HL-60 (cell line): ENCODE data around the gene STXBP1.

Experiments used
- DNase-seq, 2 experiments: peaks; one replicate each; pipeline ENCODE4 v3.0.0-alpha.2; 2010 to 2020; ENCODE audit warnings: low read depth in 1 of 2, low spot score in 1 of 2
- H3K27ac ChIP-seq: fragments of 250-450 bp; sonication (Bioruptor Pico); replicated peaks from 2 replicates; pipeline ENCODE4 v1.5.1; 2020; ENCODE audit warnings: mild to moderate bottlenecking, moderate library complexity
- H3K27me3 ChIP-seq: fragments of 250-450 bp; sonication (Bioruptor Pico); 2 replicates; pipeline ENCODE4 v1.5.1; 2021; ENCODE audit warnings: mild to moderate bottlenecking, moderate library complexity; ENCODE audit not compliant: insufficient read depth, poor library complexity, severe bottlenecking
- H3K4me3 ChIP-seq: replicated peaks from 2 replicates; pipeline ENCODE4 v1.5.1; 2011; ENCODE audit warnings: mild to moderate bottlenecking, control low read depth, low read length; ENCODE audit not compliant: insufficient read depth
- CTCF ChIP-seq: IDR thresholded peaks from one replicate; pipeline ENCODE4 v1.5.1; 2011; ENCODE audit warnings: low read length, control low read depth, inconsistent platforms; ENCODE audit not compliant: insufficient read depth
- GABPA ChIP-seq: IDR thresholded peaks from 2 replicates; pipeline ENCODE4 v1.6.1; 2012; ENCODE audit warnings: low read depth
- POLR2AphosphoS5 ChIP-seq: IDR thresholded peaks from 2 replicates; pipeline ENCODE4 v1.6.1; 2012; ENCODE audit warnings: low read depth
- SPI1 ChIP-seq: IDR thresholded peaks from 2 replicates; pipeline ENCODE4 v1.6.1; 2012; ENCODE audit warnings: low read depth, mild to moderate bottlenecking, borderline replicate concordance
- TF ChIP-seq, protein P1 (sequence below): IDR thresholded peaks from 2 replicates; pipeline ENCODE4 v1.6.1; 2012; ENCODE audit warnings: low read depth; ENCODE audit not compliant: insufficient replicate concordance

Gene STXBP1

GRCh38 chr9:127731938-127732337, 119.9 kb downstream of the STXBP1 start:
- H3K27ac ChIP-seq = no peak overlapping the region
- no peak for DNase-seq
- no peak overlapping the region for H3K4me3 ChIP-seq
- TF ChIP-seq POLR2AphosphoS5 = no peak
- TF ChIP-seq, protein P1, sequence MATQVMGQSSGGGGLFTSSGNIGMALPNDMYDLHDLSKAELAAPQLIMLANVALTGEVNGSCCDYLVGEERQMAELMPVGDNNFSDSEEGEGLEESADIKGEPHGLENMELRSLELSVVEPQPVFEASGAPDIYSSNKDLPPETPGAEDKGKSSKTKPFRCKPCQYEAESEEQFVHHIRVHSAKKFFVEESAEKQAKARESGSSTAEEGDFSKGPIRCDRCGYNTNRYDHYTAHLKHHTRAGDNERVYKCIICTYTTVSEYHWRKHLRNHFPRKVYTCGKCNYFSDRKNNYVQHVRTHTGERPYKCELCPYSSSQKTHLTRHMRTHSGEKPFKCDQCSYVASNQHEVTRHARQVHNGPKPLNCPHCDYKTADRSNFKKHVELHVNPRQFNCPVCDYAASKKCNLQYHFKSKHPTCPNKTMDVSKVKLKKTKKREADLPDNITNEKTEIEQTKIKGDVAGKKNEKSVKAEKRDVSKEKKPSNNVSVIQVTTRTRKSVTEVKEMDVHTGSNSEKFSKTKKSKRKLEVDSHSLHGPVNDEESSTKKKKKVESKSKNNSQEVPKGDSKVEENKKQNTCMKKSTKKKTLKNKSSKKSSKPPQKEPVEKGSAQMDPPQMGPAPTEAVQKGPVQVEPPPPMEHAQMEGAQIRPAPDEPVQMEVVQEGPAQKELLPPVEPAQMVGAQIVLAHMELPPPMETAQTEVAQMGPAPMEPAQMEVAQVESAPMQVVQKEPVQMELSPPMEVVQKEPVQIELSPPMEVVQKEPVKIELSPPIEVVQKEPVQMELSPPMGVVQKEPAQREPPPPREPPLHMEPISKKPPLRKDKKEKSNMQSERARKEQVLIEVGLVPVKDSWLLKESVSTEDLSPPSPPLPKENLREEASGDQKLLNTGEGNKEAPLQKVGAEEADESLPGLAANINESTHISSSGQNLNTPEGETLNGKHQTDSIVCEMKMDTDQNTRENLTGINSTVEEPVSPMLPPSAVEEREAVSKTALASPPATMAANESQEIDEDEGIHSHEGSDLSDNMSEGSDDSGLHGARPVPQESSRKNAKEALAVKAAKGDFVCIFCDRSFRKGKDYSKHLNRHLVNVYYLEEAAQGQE = no peak
- TF ChIP-seq SPI1 = no peak
- TF ChIP-seq CTCF = no peak
- TF ChIP-seq GABPA = no peak
- H3K27me3 ChIP-seq = no peaks in the 10 kb centered on the region

GRCh38 chr9:127732444-127732843, 120.4 kb downstream of the STXBP1 start:
- no peak for DNase-seq
- Histone ChIP-seq H3K27me3 (no peaks in the 10 kb centered on the region), H3K4me3 (no peak overlapping the region), H3K27ac (no peak overlapping the region)
- TF ChIP-seq SPI1 = no peak
- no peak for TF ChIP-seq POLR2AphosphoS5
- TF ChIP-seq GABPA = no peak
- no peak for TF ChIP-seq CTCF
- TF ChIP-seq, protein P1 = no peak

DNA sequence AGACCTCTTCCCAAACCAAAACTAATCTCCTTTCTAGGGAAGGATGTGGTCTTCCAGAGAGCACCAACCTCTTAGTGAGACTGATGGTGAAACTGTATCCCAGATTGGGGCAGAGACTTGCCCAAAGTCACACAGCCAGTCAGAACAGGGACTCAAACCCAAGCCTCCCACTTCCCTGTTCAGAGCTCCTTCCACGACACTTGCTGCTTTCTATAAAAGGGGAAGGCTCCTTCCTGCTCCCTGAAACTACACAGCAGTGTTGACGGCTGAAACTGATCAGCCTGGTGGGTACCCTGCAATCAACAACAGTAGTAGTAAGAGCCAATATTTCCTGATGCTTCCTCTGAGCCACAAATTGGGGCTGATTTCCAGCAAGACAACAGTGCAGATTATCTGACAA, 121.5 kb downstream of the STXBP1 start:
- Histone ChIP-seq H3K27ac (peak overlapping the region; percentile 12; the same call in 1 of the 2 replicates), H3K4me3 (no peak overlapping the region), H3K27me3 (no peaks in the 10 kb centered on the region)
- no peak for TF ChIP-seq GABPA
- TF ChIP-seq POLR2AphosphoS5 = no peak
- no peak for TF ChIP-seq CTCF
- TF ChIP-seq, protein P1 = no peak
- peak; percentile 88 for TF ChIP-seq SPI1
- peak in 1 of 2 experiments; percentile 52 for DNase-seq
